ENCODE measurements around the gene MPV17L2.
A peak's percentile ranks its signal among the peaks of the same experiment; 100 is the strongest.

Gene MPV17L2

GRCh38 chr19:18219911-18220631, 27.1 kb downstream of the MPV17L2 start:
- no peak for DNase-seq

GRCh38 chr19:18220632-18221275, 27.7 kb downstream of the MPV17L2 start:
- no peak for DNase-seq

- no peak for DNase-seq
These were observed 29.1 kb downstream of the MPV17L2 start for GRCh38 chr19:18221815-18222725.

- DNase-seq = peak; percentile 73
These were observed 31.0 kb downstream of the MPV17L2 start for GRCh38 chr19:18223860-18224524.

DNA sequence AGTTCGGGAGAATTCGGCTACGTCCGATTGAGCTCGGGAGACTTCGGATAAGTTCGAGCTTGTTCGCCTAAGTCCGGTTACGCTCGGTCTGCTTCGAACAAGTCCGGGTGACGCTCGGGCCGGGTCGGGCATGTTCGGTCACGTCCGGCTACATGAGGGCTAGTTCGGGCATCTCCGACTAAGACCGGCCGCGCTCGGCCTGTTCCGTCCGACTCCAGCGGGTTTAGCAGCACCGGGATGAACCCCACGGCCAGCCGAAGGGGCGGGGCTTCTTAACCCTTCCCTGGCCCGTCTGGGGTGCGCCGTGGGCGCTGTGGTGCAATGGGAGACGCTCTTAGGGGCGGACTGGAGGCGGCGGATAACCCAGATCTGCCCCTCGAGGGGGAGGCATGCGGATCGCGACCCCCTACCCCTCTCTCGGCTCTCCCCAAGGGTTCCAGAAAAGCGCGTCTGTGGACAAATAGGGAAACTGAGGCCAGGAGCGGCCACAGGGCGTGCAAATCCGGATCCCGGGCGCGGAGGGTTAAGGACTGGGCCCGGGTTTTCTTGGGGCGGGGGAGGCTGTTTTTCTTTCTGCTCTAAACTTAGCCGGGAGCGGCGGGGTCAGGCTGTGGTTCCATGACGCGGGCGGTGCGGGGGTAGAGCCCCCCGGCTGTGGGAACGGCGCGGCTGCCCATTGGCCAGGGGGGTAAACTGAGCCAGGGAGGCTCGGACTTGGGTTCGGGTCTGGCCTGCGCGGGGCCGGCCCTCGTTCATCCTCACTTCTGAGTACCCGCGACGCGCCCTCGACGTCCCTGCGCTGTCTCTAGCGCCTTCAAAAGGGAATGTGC, 31.7 kb downstream of the MPV17L2 start:
- DNase-seq = peak; percentile 95

GRCh38 chr19:18225355-18225701, 32.3 kb downstream of the MPV17L2 start:
- no peak for DNase-seq

- no peak for DNase-seq
These were observed 32.9 kb downstream of the MPV17L2 start, which contains the start of gene PDE4C for GRCh38 chr19:18225702-18226468. PDE4C (minus strand) TSS chr19:18226438; CDS start chr19:18226415, 23 bp downstream.

DNA sequence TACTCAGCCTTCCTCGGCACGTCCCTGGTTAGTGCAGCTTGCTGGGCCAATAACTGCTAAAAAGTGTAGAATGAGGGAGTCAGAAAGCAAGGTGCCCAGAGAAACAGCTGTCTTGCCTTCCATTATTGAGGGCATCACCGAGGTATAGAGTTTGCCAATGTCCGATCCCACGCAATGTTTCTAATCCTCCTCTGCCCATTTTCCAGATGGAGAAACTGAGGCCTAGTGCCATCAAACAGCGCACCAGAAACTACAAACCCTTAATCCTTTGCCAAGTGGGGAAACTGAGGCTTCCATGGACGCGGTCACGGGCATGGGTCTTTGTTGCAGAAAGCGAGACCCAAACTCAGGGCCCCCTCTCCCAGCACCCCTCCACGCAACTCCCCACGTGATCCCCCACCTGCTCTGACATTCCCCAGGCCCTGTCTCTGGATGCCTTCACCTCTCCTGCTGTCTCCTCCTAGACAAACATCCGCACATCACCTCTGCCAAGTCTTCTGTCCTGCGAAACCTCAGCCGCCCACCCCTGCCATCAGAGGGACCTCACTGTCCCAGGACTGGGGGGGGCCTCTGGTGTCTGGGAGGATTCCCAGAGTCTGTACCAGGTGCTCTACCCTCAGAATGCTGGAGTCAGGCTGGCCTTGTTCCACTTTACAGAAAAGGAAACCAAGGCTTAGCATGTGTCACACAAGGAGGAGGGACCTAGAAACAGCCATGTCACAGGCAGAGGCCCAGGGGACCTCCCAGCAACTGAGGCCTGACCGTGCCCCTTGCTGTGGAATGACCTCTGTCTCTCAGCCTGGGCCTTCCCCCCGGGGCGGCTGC, 34.1 kb downstream of the MPV17L2 start:
- no peak for DNase-seq

DNA sequence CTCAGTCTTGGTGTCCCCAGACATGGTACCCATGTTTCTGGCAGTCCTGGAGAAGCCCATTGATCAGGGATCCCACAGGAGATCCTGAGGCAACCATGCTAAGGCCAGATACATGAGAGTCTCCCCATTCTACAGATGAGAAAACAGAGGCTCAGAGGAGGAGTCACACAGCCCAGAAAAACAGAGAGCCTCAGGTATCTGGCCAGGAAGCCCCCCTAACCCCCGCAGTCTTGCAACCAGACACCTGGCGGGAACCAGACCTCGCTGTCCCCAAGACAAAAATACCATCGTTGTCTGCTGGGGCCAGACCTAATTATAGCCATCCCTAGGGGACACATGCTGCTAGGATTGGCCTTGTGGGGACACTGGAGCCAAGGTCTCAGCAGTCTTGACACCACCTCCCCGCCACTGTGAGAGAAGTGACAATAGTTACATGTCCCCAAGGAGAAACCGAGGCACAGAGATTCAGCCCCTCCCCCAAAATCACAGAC, 34.8 kb downstream of the MPV17L2 start:
- no peak for DNase-seq

DNA sequence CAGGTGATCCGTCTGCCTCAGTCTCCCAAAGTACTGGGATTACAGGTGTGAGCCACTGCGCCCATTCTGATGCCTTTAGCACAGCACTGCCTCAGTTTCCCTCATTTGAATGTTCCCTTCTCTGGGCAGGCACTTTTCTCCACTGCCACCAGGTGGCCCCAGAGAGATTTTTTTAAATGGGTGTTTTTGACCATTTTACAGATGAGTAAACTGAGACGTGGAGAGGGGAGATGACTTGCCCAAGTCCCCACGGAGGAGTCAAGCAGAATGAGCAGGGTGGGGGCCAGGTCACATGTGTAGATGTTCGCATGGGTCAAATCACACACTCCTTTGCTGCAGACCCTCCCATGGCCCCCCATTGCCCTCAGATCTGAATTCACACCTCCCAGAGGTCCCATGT, 36.5 kb downstream of the MPV17L2 start:
- no peak for DNase-seq

DNA sequence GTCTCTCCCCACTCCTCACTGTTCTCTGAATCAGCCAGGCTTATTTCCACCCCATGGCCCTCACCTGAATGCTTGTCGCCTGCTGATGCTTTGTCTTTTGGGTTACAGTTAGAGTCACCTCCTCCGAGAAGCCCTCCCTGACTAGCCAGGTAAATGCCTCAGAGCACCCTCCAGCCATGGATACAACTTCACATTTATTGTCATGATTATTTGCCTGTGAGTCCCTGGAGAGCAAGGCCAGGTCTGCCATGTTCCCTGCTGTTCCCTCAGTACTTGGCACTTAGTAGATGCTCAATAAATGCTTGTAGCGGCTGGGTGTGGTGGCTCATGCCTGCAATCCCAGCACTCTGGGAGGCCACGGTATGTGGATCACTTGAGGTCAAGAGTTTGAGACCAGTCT, 36.9 kb downstream of the MPV17L2 start:
- DNase-seq = no peak

DNA sequence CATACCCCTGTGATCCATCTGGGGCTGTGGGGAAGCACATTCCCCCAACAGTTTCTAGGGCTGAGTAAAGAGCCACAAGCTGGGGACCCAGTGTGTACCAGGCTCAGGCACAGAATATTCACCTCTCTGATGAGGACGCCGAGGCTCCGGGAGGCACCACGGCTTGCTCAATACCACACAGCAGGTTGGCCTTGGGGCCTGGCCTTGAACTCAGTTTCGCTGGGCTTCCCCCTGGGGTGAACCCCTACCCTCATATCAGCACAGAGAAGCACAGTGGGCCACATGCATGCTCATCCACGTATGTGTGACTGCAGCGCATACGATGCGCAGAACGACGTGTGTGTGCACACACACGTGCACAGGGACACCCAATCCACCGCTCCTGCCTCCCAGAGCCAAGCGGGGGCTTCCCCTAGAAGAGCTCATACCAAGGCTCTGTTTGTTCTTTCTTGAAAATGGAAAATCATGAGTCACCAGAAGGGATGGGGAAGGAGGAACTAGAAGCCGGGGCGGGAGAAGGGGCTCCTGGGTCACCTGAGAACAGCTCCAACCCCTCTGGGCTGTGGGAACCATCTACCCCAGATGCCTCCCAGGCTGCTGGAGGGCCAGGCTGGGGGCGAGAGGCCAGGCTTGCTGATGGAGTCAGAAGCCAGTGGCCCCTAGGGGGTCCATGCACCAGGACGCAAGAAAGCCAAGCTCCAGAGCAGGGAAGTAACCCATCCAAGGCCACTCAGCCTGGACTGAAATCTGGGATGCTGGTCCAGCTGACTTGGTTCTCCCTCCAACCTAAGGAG, 38.1 kb downstream of the MPV17L2 start:
- no peak for DNase-seq

DNA sequence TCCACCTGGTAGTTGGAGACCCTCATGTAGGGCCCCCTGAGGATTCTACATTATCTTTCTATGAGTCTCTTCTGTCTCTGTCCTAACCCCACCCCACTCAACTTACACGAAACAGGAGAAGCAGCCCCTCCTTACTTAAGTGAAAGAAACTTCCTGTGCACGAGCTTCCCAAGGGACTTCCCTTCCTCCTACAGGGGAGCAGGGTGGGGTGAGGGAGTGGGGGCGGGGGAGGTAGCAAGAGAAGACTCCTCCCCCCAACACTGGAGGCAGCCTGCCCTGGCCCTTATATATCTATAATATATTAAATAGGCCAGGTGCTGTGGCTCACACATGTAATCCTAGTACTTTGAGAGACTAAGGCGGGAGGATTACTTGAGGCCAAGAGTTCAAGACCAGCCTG, 38.8 kb downstream of the MPV17L2 start:
- no peak for DNase-seq

GRCh38 chr19:18232540-18233223, 39.7 kb downstream of the MPV17L2 start:
- DNase-seq = no peak

- peak; percentile 73 for DNase-seq
These were observed 40.3 kb downstream of the MPV17L2 start for GRCh38 chr19:18233224-18233825.

DNA sequence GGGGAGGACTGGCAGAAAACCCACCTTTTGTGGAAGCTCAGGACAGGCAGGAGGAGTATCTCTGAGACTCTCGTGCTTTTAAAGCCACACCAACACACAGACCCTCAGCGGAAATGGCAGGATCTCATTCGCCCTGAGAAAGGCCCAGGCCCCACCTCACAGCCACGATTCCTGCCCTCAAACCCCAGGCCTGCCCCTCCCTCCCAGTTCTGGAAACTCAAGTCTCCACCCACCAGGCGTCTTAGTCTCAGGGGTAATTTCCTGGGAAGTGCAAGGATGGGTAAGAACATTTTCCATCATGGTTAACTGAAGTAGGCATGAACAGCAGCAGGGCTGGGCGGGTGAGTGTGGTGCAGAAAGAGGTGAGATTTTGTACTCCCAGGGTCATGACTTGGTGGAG, 41.2 kb downstream of the MPV17L2 start:
- DNase-seq = no peak

GRCh38 chr19:18239303-18239702, 46.3 kb downstream of the MPV17L2 start:
- DNase-seq = no peak

- DNase-seq = no peak
These were observed 52.3 kb downstream of the MPV17L2 start for GRCh38 chr19:18245297-18245696.

All from activated CD8-positive, alpha-beta memory T cell treated with anti-CD3 and anti-CD28 coated beads for 24 hours (primary cell).